Peyer's patch (tissue), 4 donors: Measurements from ENCODE around the gene ANO2. TPM values are rescaled to one million over a fixed set of nuclear protein-coding genes. Genes with fewer than 3 reads are reported as not detected.
"Not testable (repeated sequence)": the region's sequence is repeated elsewhere in the genome, so short reads cannot be mapped to it uniquely, and the experiment has no call there.

ENCODE experiments used
- DNase-seq, 3 donors: peaks; one replicate each; pipeline ENCODE4 v3.0.0-alpha.2; 2017 to 2019
- H3K27ac ChIP-seq, 4 donors: fragments of 200-600 bp; sonication (generic); one replicate each; pipeline ENCODE4 v1.5.1; 2016 to 2019
- H3K27me3 ChIP-seq, 2 donors: fragments of 200-600 bp; sonication (generic); one replicate each; pipeline ENCODE4 v1.5.1; 2019
- H3K36me3 ChIP-seq, 3 donors: fragments of 200-600 bp; sonication (generic); one replicate each; pipeline ENCODE4 v1.5.1; 2016 to 2019
- H3K4me1 ChIP-seq, 4 donors: fragments of 200-600 bp; sonication (generic); one replicate each; pipeline ENCODE4 v1.5.1; 2016 to 2019
- H3K4me3 ChIP-seq, 4 donors: fragments of 200-600 bp; sonication (generic); 1 replicate in 3 of 4; 2 replicates in 1 of 4; pipeline ENCODE4 v1.5.1; 2016 to 2019; ENCODE audit warnings: mild to moderate bottlenecking in 1 of 4
- H3K9me3 ChIP-seq, 4 donors: fragments of 200-600 bp; sonication (generic); one replicate each; pipeline ENCODE4 v1.5.1; 2016 to 2019; ENCODE audit warnings: mild to moderate bottlenecking in 1 of 4
- CTCF ChIP-seq, 6 experiments: fragments of 450-650 bp in 4 of 6; fragments of 200-600 bp in 2 of 6; sonication (generic) in 1 of 6; IDR thresholded peaks; one replicate each; pipeline ENCODE4 v1.5.1; 2017 to 2019; ENCODE audit warnings: antibody characterized with exemption in 6 of 6, mild to moderate bottlenecking in 3 of 6, moderate library complexity in 1 of 6
- POLR2A ChIP-seq, 2 donors: fragments of 450-650 bp; IDR thresholded peaks; one replicate each; pipeline ENCODE4 v1.5.1; 2017; ENCODE audit warnings: antibody characterized with exemption in 2 of 2, mild to moderate bottlenecking in 2 of 2, moderate library complexity in 2 of 2
- total RNA-seq, 4 donors: library from RNA; depleted of rRNA; stranded (reverse); fragments of >200 nt; gene quantifications; one replicate each; pipeline ENCODE4 v1.1.0, GENCODE V29; 2016

ANO2 gene
- total RNA-seq, 4 donors from 2014 or later: 0.53 to 23.9 (median 5.8) TPM

- H3K4me1 ChIP-seq: no peaks in the 10 kb centered on the region
- TF ChIP-seq CTCF (IDR thresholded peaks at IDR 0.05) (no peak), POLR2A (IDR thresholded peaks at IDR 0.05) (no peak)
- H3K4me3 ChIP-seq: no peak overlapping the region
- no peaks in the 10 kb centered on the region for H3K9me3 ChIP-seq
- H3K27ac ChIP-seq: no peak overlapping the region
- H3K27me3 ChIP-seq: no peaks in the 10 kb centered on the region
- no peak for DNase-seq
- no peaks in the 10 kb centered on the region for H3K36me3 ChIP-seq
These were observed 83.6 kb downstream of the ANO2 start for GRCh38 chr12:5861416-5861815.

GRCh38 chr12:5856692-5857091, 88.4 kb downstream of the ANO2 start:
- no peaks in the 10 kb centered on the region for H3K4me1 ChIP-seq
- H3K27me3 ChIP-seq: no peaks in the 10 kb centered on the region
- H3K9me3 ChIP-seq: no peaks in the 10 kb centered on the region
- no peak for DNase-seq
- H3K4me3 ChIP-seq: no peak overlapping the region
- H3K36me3 ChIP-seq: no peaks in the 10 kb centered on the region
- H3K27ac ChIP-seq: no peak overlapping the region
- TF ChIP-seq POLR2A (IDR thresholded peaks at IDR 0.05): no peak
- no peak for TF ChIP-seq CTCF (IDR thresholded peaks at IDR 0.05)

- Histone ChIP-seq H3K4me3 (no peak overlapping the region), H3K27ac (no peak overlapping the region), H3K36me3 (no peaks in the 10 kb centered on the region), H3K9me3 (no peaks in the 10 kb centered on the region), H3K4me1 (no peaks in the 10 kb centered on the region), H3K27me3 (no peaks in the 10 kb centered on the region)
- TF ChIP-seq POLR2A (IDR thresholded peaks at IDR 0.05) (no peak), CTCF (IDR thresholded peaks at IDR 0.05) (no peak)
- no peak for DNase-seq
These were observed 98.1 kb downstream of the ANO2 start for GRCh38 chr12:5846950-5847349.

- Histone ChIP-seq H3K9me3 (no peaks in the 10 kb centered on the region), H3K4me1 (no peaks in the 10 kb centered on the region), H3K36me3 (no peaks in the 10 kb centered on the region), H3K27me3 (no peaks in the 10 kb centered on the region), H3K4me3 (no peak overlapping the region), H3K27ac (no peak overlapping the region)
- no peak for DNase-seq
- TF ChIP-seq POLR2A (IDR thresholded peaks at IDR 0.05): no peak
- TF ChIP-seq CTCF (IDR thresholded peaks at IDR 0.05): no peak
These were observed 104.1 kb downstream of the ANO2 start for GRCh38 chr12:5840944-5841343.

GRCh38 chr12:5830111-5830510, 114.9 kb downstream of the ANO2 start:
- DNase-seq: no peak
- no peak overlapping the region for H3K27ac ChIP-seq
- H3K36me3 ChIP-seq: no peaks in the 10 kb centered on the region
- no peaks in the 10 kb centered on the region for H3K4me1 ChIP-seq
- H3K9me3 ChIP-seq: no peaks in the 10 kb centered on the region
- no peaks in the 10 kb centered on the region for H3K27me3 ChIP-seq
- H3K4me3 ChIP-seq: no peak overlapping the region
- TF ChIP-seq POLR2A (IDR thresholded peaks at IDR 0.05): no peak
- TF ChIP-seq CTCF (IDR thresholded peaks at IDR 0.05): no peak

- no peaks in the 10 kb centered on the region for H3K9me3 ChIP-seq
- H3K27me3 ChIP-seq: no peaks in the 10 kb centered on the region
- DNase-seq: no peak
- TF ChIP-seq CTCF (IDR thresholded peaks at IDR 0.05) (no peak), POLR2A (IDR thresholded peaks at IDR 0.05) (no peak)
- H3K4me3 ChIP-seq: no peak overlapping the region
- no peak overlapping the region for H3K27ac ChIP-seq
- H3K4me1 ChIP-seq: no peaks in the 10 kb centered on the region
- H3K36me3 ChIP-seq: no peaks in the 10 kb centered on the region
These were observed 117.5 kb downstream of the ANO2 start for GRCh38 chr12:5827591-5827990.

GRCh38 chr12:5825761-5826160, 119.3 kb downstream of the ANO2 start:
- not testable (repeated sequence) for H3K4me3 ChIP-seq, H3K4me1 ChIP-seq, DNase-seq, H3K27me3 ChIP-seq, H3K9me3 ChIP-seq, H3K36me3 ChIP-seq, H3K27ac ChIP-seq

GRCh38 chr12:5818877-5819276, 126.2 kb downstream of the ANO2 start:
- not testable (repeated sequence) for H3K4me3 ChIP-seq, H3K27me3 ChIP-seq, H3K4me1 ChIP-seq, H3K27ac ChIP-seq, H3K36me3 ChIP-seq, DNase-seq, H3K9me3 ChIP-seq
